Measurements from ENCODE around the gene SAMD1. TPM values are rescaled to one million over a fixed set of nuclear protein-coding genes. Genes with fewer than 3 reads are reported as not detected.
A peak's percentile ranks its signal among the peaks of the same experiment; 100 is the strongest.

SAMD1 gene
- total and polyA plus RNA-seq, 3 donors from 2014 or later, result 34.0 to 72.9 (median 50.6) TPM

DNA sequence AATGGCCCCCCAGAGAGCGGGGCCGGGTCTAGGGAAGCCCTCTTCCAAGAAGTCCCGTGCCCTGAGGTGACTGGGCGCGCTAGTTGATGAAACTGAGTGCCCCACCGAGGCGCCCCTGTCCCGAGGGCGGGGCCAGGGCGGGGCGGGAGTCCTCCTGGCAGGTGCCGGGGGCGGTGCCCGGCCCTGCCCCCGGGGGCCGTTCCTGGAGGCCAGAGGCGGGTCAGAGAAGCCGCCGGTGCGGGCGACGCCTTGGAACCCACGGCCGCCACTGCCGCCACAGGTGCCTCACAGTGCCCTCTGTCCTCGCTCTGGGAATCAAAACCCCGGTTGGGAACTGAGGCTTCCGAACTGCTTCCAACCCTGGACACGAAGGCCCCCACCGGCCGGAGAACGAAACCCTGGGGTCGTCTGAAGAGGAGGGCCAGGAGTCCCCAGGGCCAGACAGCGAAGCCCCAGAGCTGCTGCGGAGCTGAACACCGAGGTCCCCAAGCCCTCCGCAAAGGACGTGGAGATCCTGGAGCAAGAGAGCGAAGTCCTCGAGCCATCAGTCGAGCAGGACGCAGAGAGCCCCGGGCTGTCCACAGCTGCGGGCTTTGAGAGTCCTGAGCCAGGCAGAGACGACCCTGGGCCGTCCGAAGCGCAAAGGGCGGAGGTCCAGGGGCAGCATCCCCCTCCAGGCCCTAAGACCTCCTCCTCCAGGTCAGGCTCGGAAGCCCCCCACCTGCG, 17.9 kb downstream of the SAMD1 start, which contains the start of gene MISP3:
Gene MISP3, plus strand, starts transcription at position 252 of the 726 bp plus-strand sequence. CDS start 524 bp downstream, outside the sequence.
- WGBS, 2 donors, result 0 to 1% methylated on average over 1 to 33 of the region's 51 CpGs
- H3K27me3 ChIP-seq, result no peaks in the 10 kb centered on the region
- DNase-seq, result peak; percentile 50
- TF ChIP-seq, protein P1, sequence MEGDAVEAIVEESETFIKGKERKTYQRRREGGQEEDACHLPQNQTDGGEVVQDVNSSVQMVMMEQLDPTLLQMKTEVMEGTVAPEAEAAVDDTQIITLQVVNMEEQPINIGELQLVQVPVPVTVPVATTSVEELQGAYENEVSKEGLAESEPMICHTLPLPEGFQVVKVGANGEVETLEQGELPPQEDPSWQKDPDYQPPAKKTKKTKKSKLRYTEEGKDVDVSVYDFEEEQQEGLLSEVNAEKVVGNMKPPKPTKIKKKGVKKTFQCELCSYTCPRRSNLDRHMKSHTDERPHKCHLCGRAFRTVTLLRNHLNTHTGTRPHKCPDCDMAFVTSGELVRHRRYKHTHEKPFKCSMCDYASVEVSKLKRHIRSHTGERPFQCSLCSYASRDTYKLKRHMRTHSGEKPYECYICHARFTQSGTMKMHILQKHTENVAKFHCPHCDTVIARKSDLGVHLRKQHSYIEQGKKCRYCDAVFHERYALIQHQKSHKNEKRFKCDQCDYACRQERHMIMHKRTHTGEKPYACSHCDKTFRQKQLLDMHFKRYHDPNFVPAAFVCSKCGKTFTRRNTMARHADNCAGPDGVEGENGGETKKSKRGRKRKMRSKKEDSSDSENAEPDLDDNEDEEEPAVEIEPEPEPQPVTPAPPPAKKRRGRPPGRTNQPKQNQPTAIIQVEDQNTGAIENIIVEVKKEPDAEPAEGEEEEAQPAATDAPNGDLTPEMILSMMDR (IDR thresholded peaks at IDR 0.05), result no peak
- TF ChIP-seq POLR2A (IDR thresholded peaks at IDR 0.05), result no peak
- H3K36me3 ChIP-seq (ENCODE audit: low read depth, missing control alignments), result no peaks in the 10 kb centered on the region
- H3K9me3 ChIP-seq, result no peaks in the 10 kb centered on the region
- H3K4me3 ChIP-seq, result peak within 1 kb of the TSS; percentile 54 to 60
- peak within 1 kb of the TSS; percentile 85 to 88 for H3K27ac ChIP-seq
- peaks cover 15% of the 10 kb centered on the region for H3K4me1 ChIP-seq
- intact Hi-C loops (cut with DNase I; ENCODE audit: low total_unique reads), result loop anchor here (10.0 kb wide), 1 partner anchor 188 kb away; no protein-coding TSS in a partner anchor

DNA sequence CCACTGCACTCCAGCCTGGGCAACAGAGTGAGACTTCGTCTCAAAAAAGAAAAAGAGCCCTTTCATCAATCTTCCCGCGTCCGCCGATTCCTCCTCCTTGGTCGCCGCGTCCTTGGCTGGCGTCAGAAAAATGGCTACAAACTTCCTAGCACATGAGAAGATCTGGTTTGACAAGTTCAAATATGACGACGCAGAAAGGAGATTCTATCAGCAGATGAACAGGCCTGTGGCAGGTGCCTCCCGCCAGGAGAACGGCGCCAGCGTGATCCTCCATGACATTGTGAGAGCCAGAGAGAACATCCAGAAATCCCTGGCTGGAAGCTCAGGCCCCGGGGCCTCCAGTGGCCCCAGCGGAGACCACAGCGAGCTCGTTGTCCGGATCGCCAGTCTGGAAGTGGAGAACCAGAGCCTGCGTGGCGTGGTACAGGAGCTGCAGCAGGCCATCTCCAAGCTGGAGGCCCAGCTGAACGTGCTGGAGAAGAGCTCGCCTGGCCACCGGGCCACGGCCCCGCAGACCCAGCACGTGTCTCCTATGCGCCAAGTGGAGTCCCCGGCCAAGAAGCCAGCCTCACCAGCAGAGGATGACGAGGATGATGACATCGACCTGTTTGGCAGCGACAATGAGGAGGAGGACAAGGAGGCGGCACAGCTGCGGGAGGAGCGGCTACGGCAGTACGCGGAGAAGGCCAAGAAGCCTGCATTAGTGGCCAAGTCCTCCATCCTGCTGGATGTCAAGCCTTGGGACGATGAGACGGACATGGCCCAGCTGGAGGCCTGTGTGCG, 20.1 kb downstream of the SAMD1 start:
- no peak for TF ChIP-seq POLR2A (IDR thresholded peaks at IDR 0.05)
- TF ChIP-seq, protein P1 (IDR thresholded peaks at IDR 0.05), result no peak
- no peaks in the 10 kb centered on the region for H3K36me3 ChIP-seq (ENCODE audit: low read depth, missing control alignments)
- no peak overlapping the region for H3K27ac ChIP-seq
- H3K9me3 ChIP-seq, result no peaks in the 10 kb centered on the region
- no peak overlapping the region for H3K4me3 ChIP-seq
- no peaks in the 10 kb centered on the region for H3K27me3 ChIP-seq
- intact Hi-C loops (cut with DNase I; ENCODE audit: low total_unique reads), result loop anchor here (10.0 kb wide), 1 partner anchor 186 kb away; no protein-coding TSS in a partner anchor
- 95% methylated on average over 39 to 40 of the region's 43 CpGs for WGBS, 2 donors
- H3K4me1 ChIP-seq, result peaks cover 15% of the 10 kb centered on the region
- no peak for DNase-seq

DNA sequence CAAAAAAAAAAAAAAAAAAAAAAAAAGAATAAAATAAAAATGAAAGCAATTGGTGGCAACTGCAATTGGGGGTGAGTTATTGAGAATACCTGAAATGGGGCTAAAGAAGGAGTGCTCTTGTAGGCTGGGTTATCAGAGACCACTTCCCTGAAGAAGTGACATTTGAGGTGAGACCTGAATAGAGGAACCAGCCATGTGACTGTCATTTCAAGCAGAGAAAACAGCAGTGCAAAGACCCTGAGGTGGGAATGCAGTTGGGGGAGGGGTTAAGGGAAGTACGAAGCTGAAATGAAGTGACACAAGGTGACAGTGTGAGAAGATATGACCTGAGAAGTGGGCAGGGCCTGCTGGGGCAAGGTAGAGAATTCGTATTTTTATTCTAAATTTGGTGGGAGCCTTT, 24.4 kb downstream of the SAMD1 start:
- no peak for DNase-seq
- Histone ChIP-seq H3K4me3 (no peak overlapping the region), H3K4me1 (peaks cover 9% of the 10 kb centered on the region), H3K27me3 (no peaks in the 10 kb centered on the region), H3K27ac (no peak overlapping the region), H3K9me3 (no peaks in the 10 kb centered on the region), H3K36me3 (ENCODE audit: low read depth, missing control alignments) (no peaks in the 10 kb centered on the region)
- TF ChIP-seq, protein P1 (IDR thresholded peaks at IDR 0.05), result no peak
- no peak for TF ChIP-seq POLR2A (IDR thresholded peaks at IDR 0.05)
- 70 to 91% methylated on average over 2 of the region's 2 CpGs for WGBS, 2 donors
- intact Hi-C loops (cut with DNase I; ENCODE audit: low total_unique reads), result no loop called here

DNA sequence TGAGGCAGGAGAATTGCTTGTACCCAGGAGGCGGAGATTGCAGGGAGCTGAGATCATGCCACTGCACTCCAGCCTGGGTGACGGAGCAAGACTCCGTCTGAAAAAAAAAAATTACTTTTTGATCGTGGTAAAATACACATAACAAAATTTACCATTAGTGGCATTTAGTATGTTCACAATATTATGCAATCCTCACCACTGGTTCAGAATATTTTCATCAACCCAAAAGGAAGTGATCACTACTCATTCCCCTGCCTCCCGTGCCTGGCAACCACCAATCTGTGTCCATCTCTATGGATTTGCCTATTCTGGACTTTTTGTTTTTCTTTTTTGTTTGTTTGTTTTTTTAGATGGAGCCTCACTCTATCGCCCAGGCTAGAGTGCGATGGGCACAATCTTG, 27.4 kb downstream of the SAMD1 start:
- H3K4me1 ChIP-seq, result peaks cover 10% of the 10 kb centered on the region
- whole genome bisulfite sequencing, 2 donors, result 78 to 85% methylated on average over 7 of the region's 7 CpGs
- H3K4me3 ChIP-seq, result no peak overlapping the region
- H3K36me3 ChIP-seq (ENCODE audit: low read depth, missing control alignments), result no peaks in the 10 kb centered on the region
- DNase-seq, result no peak
- H3K27ac ChIP-seq, result no peak overlapping the region
- TF ChIP-seq, protein P1 (IDR thresholded peaks at IDR 0.05), result no peak
- no peak for TF ChIP-seq POLR2A (IDR thresholded peaks at IDR 0.05)
- H3K9me3 ChIP-seq, result no peaks in the 10 kb centered on the region
- intact Hi-C loops (cut with DNase I; ENCODE audit: low total_unique reads), result no loop called here
- no peaks in the 10 kb centered on the region for H3K27me3 ChIP-seq
